NCI-H128 (cell line): Measurements from ENCODE around the gene SMIM44.
"Not testable (repeated sequence)": the region's sequence is repeated elsewhere in the genome, so short reads cannot be mapped to it uniquely, and the experiment has no call there.

Source experiments
- DNase-seq: peaks from one replicate; lab custom pipeline; 2025; ENCODE audit not compliant: unreplicated experiment; lab: John Stamatoyannopoulos, UW

SMIM44 gene

GRCh38 chr19:3459089-3459881 is 24.0 kb downstream of the SMIM44 start:
- DNase-seq, result no peak

GRCh38 chr19:3458229-3459088 is 24.8 kb downstream of the SMIM44 start:
- DNase-seq, result no peak

GRCh38 chr19:3457528-3458228 is 25.6 kb downstream of the SMIM44 start:
- no peak for DNase-seq

GRCh38 chr19:3456925-3457527 is 26.2 kb downstream of the SMIM44 start:
- no peak for DNase-seq

GRCh38 chr19:3455960-3456601 is 27.2 kb downstream of the SMIM44 start:
- DNase-seq, result no peak

- DNase-seq, result no peak
Measured at GRCh38 chr19:3455393-3455955, 27.8 kb downstream of the SMIM44 start.

- no peak for DNase-seq
Measured at GRCh38 chr19:3454656-3455392, 28.4 kb downstream of the SMIM44 start.

- no peak for DNase-seq
Measured at GRCh38 chr19:3453840-3454239, 29.4 kb downstream of the SMIM44 start.

GRCh38 chr19:3452942-3453214 is 30.4 kb downstream of the SMIM44 start:
- DNase-seq, result not testable (repeated sequence)

GRCh38 chr19:3452171-3452941 is 30.9 kb downstream of the SMIM44 start:
- DNase-seq, result no peak

- DNase-seq, result no peak
Measured at GRCh38 chr19:3451451-3451866, 31.8 kb downstream of the SMIM44 start.

- DNase-seq, result no peak
Measured at GRCh38 chr19:3450796-3451411, 32.3 kb downstream of the SMIM44 start.

- DNase-seq, result no peak
Measured at GRCh38 chr19:3448616-3449334, 34.5 kb downstream of the SMIM44 start.

GRCh38 chr19:3446657-3447056 is 36.6 kb downstream of the SMIM44 start:
- DNase-seq, result not testable (repeated sequence)

- no peak for DNase-seq
Measured at GRCh38 chr19:3444695-3445234, 38.5 kb downstream of the SMIM44 start.

- no peak for DNase-seq
Measured at GRCh38 chr19:3443840-3444694, 39.2 kb downstream of the SMIM44 start.
